B cell (primary cell): ENCODE data around the gene ITGB2.

Source experiments
- EZH2 ChIP-seq: IDR thresholded peaks from 2 replicates; pipeline ENCODE4 v1.6.1; 2012; ENCODE audit warnings: borderline replicate concordance, low read depth, mild to moderate bottlenecking, moderate library complexity, low read length; ENCODE audit not compliant: insufficient read depth, poor library complexity, severe bottlenecking
- TF ChIP-seq, protein P1 (sequence below): fragments of 200-600 bp; IDR thresholded peaks from one replicate; pipeline ENCODE4 v1.8.0; 2022; ENCODE audit warnings: antibody characterized with exemption, mild to moderate bottlenecking

DNA sequence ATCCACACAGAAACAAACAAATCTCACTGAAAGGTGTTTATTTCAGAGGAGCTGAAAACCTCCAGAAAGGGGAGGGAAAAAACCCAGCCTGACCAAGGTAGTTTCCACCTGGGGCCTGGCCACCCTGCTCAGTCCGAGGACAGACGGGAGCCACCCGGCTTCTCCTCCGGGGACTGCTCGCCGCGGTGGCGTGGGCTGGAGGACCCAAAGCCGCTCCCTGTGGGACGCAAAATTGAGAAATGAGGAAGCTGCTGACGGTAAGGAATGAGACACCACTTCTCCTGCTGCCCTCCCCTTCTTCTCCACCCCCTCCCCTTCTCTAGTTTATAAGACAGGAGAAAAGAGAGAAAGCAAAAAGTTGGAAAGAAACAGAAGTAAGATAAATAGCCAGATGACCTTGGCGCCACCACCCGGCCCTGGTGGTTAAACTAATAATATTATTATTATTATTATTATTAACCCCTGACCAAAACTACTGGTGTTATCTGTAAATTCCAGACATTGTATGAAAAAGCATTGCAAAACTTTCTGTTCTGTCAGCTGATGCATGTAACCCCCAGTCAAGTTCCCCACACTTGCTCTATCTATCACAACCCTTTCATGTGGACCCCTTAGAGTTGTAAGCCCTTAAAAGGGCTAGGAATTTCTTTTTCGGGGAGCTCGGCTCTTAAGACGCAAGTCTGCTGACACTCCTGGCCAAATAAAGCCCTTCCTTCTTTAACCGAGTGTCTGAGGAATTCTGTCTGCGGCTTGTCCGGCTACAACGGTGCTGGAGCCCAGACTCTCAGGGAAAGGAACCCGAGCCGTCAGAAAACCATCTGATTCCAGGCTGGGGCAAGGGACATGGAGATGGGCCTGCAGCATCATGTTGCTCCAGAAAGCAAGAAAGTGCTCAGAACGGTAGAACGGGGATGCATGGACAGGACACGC, 12.5 kb downstream of the ITGB2 start:
- TF ChIP-seq, protein P1, sequence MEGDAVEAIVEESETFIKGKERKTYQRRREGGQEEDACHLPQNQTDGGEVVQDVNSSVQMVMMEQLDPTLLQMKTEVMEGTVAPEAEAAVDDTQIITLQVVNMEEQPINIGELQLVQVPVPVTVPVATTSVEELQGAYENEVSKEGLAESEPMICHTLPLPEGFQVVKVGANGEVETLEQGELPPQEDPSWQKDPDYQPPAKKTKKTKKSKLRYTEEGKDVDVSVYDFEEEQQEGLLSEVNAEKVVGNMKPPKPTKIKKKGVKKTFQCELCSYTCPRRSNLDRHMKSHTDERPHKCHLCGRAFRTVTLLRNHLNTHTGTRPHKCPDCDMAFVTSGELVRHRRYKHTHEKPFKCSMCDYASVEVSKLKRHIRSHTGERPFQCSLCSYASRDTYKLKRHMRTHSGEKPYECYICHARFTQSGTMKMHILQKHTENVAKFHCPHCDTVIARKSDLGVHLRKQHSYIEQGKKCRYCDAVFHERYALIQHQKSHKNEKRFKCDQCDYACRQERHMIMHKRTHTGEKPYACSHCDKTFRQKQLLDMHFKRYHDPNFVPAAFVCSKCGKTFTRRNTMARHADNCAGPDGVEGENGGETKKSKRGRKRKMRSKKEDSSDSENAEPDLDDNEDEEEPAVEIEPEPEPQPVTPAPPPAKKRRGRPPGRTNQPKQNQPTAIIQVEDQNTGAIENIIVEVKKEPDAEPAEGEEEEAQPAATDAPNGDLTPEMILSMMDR = no peak
- no peak for TF ChIP-seq EZH2
